PFSK-1 (cell line): ENCODE results near the gene CHRNG.

ENCODE experiments used
- FOXP2 ChIP-seq: optimal IDR thresholded peaks from 2 replicates; pipeline ENCODE3; 2011; ENCODE audit warnings: borderline replicate concordance, control low read depth, inconsistent platforms; ENCODE audit not compliant: insufficient read depth; ENCODE audit errors: extremely low read length, extremely low read depth
- POLR2AphosphoS5 ChIP-seq: IDR thresholded peaks from 2 replicates; pipeline ENCODE4 v1.6.1; 2012; ENCODE audit warnings: low read depth, mild to moderate bottlenecking, control low read depth, low read length, moderate library complexity
- REST ChIP-seq, 2 experiments: IDR thresholded peaks; 2 replicates each; pipeline versions ENCODE4 v1.6.1 to v1.8.0; 2011 to 2012; ENCODE audit warnings: low read depth in 2 of 2, low read length in 2 of 2, control low read depth in 1 of 2, inconsistent platforms in 1 of 2, mild to moderate bottlenecking in 1 of 2, moderate library complexity in 1 of 2; ENCODE audit not compliant: insufficient read depth in 1 of 2
- SIN3A ChIP-seq: IDR thresholded peaks from 2 replicates; pipeline ENCODE4 v1.6.1; 2012; ENCODE audit warnings: mild to moderate bottlenecking, low read length, moderate library complexity, borderline replicate concordance; ENCODE audit not compliant: insufficient read depth
- TAF1 ChIP-seq: IDR thresholded peaks from 2 replicates; pipeline ENCODE4 v1.6.1; 2012; ENCODE audit warnings: low read length, control low read depth, borderline replicate concordance; ENCODE audit not compliant: insufficient read depth

The CHRNG gene

GRCh38 chr2:232496501-232497270, 42.8 kb upstream of the CHRNG start:
- TF ChIP-seq SIN3A (no peak), TAF1 (no peak), POLR2AphosphoS5 (no peak), FOXP2 (no peak), REST (IDR thresholded peaks at IDR 0.05; ENCODE audit: insufficient read depth in 1 of 2, low read depth in 2 of 2, low read length in 2 of 2) (no peak)

GRCh38 chr2:232497348-232497747, 42.1 kb upstream of the CHRNG start:
- TF ChIP-seq REST (IDR thresholded peaks at IDR 0.05; ENCODE audit: insufficient read depth in 1 of 2, low read depth in 2 of 2, low read length in 2 of 2) (no peak), SIN3A (no peak), TAF1 (no peak), POLR2AphosphoS5 (no peak), FOXP2 (no peak)

- TF ChIP-seq TAF1 (no peak), FOXP2 (no peak), REST (IDR thresholded peaks at IDR 0.05; ENCODE audit: insufficient read depth in 1 of 2, low read depth in 2 of 2, low read length in 2 of 2) (no peak), POLR2AphosphoS5 (no peak), SIN3A (no peak)
These were observed 41.0 kb upstream of the CHRNG start for GRCh38 chr2:232498452-232498851.

- TF ChIP-seq REST (IDR thresholded peaks at IDR 0.05; ENCODE audit: insufficient read depth in 1 of 2, low read depth in 2 of 2, low read length in 2 of 2) (no peak), TAF1 (no peak), POLR2AphosphoS5 (no peak), SIN3A (no peak), FOXP2 (no peak)
These were observed 38.1 kb upstream of the CHRNG start for GRCh38 chr2:232501331-232501771.
